Non-pigmented ciliary epithelial cell (primary cell): ENCODE measurements around the gene VSTM2L.

ENCODE experiments used
- DNase-seq: peaks from one replicate; pipeline ENCODE4 v3.0.0-alpha.2; 2010; ENCODE audit warnings: low read depth

VSTM2L gene

GRCh38 chr20:37988306-37988954 is 85.5 kb downstream of the VSTM2L start:
- DNase-seq, result no peak

GRCh38 chr20:37989601-37990295 is 86.8 kb downstream of the VSTM2L start:
- DNase-seq, result no peak

- DNase-seq, result peak; percentile 50
Observed at GRCh38 chr20:37990571-37991151, 87.7 kb downstream of the VSTM2L start.

- DNase-seq, result no peak
Observed at GRCh38 chr20:37991157-37991866, 88.4 kb downstream of the VSTM2L start.

- DNase-seq, result no peak
Observed at GRCh38 chr20:37991908-37992307, 89.0 kb downstream of the VSTM2L start.

GRCh38 chr20:37992802-37993409 is 90.0 kb downstream of the VSTM2L start:
- DNase-seq, result peak; percentile 86

- peak; percentile 81 for DNase-seq
Observed at GRCh38 chr20:37994512-37994911, 91.6 kb downstream of the VSTM2L start.
